Motor neuron (in vitro differentiated cells): ENCODE measurements around the gene UBALD2. TPM values are rescaled to one million over a fixed set of nuclear protein-coding genes. Genes with fewer than 3 reads are reported as not detected.
"Not testable (repeated sequence)": the region's sequence is repeated elsewhere in the genome, so short reads cannot be mapped to it uniquely, and the experiment has no call there.

Experiments used
- ATAC-seq, 8 experiments: fragments of 200-7000 bp; cut with Tn5 transposase; replicated peaks in 6 of 8; 2 replicates each; pipeline ENCODE4 v1.8.0; 2021; ENCODE audit warnings: mild to moderate bottlenecking in 8 of 8, moderate library complexity in 8 of 8
- H3K27ac ChIP-seq, 2 donors: fragments of 250-450 bp; sonication (Bioruptor Pico); 2 replicates each; pipeline ENCODE4 v1.9.0; 2021; ENCODE audit warnings: antibody characterized with exemption in 2 of 2, mild to moderate bottlenecking in 2 of 2, moderate library complexity in 1 of 2
- H3K4me1 ChIP-seq, 2 donors: fragments of 250-450 bp; sonication (Bioruptor Pico); replicated peaks in 1 of 2; 2 replicates each; pipeline ENCODE4 v1.6.1; 2021; ENCODE audit warnings: antibody characterized with exemption in 2 of 2, mild to moderate bottlenecking in 2 of 2, moderate library complexity in 1 of 2
- H3K4me3 ChIP-seq, 5 donors: fragments of 250-450 bp; sonication (Bioruptor Pico); 2 replicates each; pipeline ENCODE4 v1.9.0; 2021; ENCODE audit warnings: antibody characterized with exemption in 5 of 5, mild to moderate bottlenecking in 5 of 5, moderate library complexity in 4 of 5
- WGBS, 10 experiments: fragments of 450-650 bp; shearing (Covaris generic); methylation state at CpG; one replicate each; pipeline ENCODE4 v1.0.0; 2022; 5-methylcytosine and 5-hydroxymethylcytosine counted together
- in situ Hi-C, 9 experiments: fragments of 400-800 bp; cut with MboI; loops; one replicate each; pipeline ENCODE4 v1.15.0; 2021; ENCODE audit warnings: low sequenced_read_pairs in 9 of 9, low pct_unique_long_range_greater_than_20kb in 2 of 9; ENCODE audit not compliant: unreplicated experiment in 9 of 9
- total RNA-seq, 8 experiments: library from RNA; unstranded; fragments of 300-600 nt; gene quantifications; 2 replicates each; pipeline versions ENCODE4 v1.2.3 to v1.2.4, GENCODE V29; 2022

Gene UBALD2
- total RNA-seq, 8 experiments from 2014 or later: 11.7 to 34.6 (median 21.3) TPM

DNA sequence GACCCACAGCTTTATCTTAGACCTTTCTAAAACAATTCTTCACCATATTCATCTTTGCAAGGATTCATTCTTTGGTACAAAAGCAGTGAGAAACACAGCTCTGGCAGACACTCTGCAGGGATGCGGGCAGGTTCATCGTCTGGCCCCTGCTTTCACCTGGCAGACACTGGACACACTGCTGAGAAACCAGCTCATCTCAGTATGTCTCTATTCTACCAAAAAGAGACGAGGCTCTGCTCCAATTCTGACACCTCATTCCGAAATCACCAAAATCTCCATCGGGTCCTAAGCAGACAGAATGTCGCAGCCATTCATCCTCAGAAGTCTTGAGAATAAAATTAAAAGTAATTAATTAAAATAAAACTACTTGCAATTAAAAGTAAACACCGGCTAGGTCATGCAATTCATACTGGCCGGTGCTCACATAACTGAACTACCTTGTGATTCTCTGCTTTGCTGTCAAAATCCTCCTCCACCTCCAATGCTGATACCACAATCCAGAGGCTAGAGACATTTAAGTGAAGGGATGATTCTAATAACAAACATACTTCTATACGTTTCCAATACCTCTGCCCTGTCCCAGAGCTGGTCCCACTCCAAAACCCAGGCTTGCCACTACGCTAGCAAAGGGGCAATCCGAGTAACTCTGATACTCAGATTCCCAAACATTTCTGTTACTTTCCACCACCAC, 26.2 kb upstream of the UBALD2 start:
- Histone ChIP-seq H3K4me3 (peak overlapping the region; percentile 45 to 71 (median 48)), H3K27ac (no peak overlapping the region), H3K4me1 (peaks cover 8 to 9% of the 10 kb centered on the region in 2 donors)
- WGBS, 10 experiments: 22 to 100% (median 64%) methylated on average over 1 to 9 of the region's 11 CpGs; no CpG with 5 or more reads in 1 of the 10 experiments
- in situ Hi-C loops: no loop called here
- ATAC-seq: no peak

DNA sequence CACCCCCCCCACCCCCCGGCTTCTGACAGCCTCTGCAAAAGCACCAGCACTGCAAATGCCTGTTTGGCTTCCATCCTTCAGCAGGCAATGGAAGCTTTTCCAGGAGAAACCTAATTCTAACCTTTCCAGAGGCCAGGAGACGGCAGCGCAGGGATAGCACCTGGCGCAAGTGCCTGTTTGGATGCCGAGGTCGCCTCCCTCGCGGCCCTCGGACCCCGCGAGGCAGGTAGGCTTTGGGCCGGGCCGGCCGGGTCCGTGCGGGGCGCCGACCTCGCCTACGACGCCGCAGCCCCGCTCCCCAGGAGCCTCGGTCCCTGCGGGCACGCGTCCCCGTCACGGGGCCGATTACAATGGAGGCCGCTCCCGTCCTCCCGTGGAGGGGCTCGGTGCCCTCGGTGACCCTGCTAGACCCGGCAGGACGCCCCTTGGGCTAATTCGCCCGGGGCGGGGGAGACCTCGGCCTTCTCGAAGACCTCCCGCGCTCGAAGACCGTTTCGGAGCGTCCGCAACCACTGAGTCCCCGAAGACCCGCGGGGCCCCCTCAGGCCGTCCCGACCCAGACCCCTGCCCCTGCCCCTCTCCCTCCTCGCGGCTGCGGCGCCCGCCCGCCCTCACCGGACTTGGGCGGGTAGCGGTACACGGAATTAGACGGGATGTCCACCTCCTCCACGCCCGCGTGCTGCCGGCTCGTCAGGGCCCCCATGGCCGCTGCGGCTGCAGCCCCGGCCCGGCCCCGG, 25.4 kb upstream of the UBALD2 start:
- no CpG with 5 or more reads among the region's 75 CpGs for WGBS, 10 experiments
- Histone ChIP-seq H3K4me3 (peak overlapping the region; percentile 45 to 71 (median 48)), H3K27ac (peak overlapping the region; percentile 18 to 60), H3K4me1 (peaks cover 8 to 9% of the 10 kb centered on the region in 2 donors)
- in situ Hi-C loops: no loop called here
- ATAC-seq: peak in 7 of 8 experiments; percentile 0 to 45 (median 34)

DNA sequence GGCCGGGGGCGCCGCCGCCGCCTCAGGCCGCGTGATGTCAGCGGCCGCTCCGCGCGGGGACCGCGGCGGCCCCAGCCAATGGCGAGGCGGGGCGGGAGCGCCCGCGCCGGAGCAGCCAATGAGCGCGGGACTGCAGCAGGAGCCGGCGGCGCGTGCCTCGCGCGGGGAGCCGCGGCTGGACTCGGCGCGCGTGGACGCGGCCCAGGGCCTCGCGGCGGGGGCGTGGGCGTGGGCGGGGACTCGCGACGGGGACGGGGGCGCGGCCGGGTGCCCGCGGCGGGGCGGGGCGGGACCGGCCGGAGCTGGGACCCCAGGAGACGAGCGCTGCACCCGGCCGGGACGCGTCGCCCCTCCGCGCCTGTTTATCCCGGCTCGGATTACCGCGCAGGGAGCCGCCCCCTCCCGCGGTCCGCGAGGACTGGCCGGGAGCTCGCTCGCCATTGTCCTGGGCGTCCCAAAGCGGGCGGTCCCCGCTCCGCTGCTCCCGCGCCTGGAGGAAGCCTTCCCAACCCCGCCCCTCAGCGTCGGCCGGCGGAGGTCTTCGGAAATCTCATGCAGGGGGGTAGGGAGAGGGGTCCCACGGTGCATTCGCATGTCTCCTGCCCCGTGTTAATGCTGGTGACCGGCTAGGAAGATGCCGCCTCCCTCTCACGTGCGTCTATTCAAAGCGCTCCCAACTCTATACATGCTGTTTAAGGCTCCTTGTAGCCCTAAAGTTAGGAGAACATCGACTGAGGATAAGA, 24.5 kb upstream of the UBALD2 start, which contains the start of gene RNF157:
Gene RNF157 (minus strand): TSS at position 33 of the 743 bp plus-strand sequence. CDS start 253 bp downstream, outside the sequence.
- Histone ChIP-seq H3K4me1 (peaks cover 8 to 9% of the 10 kb centered on the region in 2 donors), H3K27ac (peak within 1 kb of the TSS; percentile 18 to 60), H3K4me3 (peak within 1 kb of the TSS; percentile 45 to 71 (median 48))
- 0% methylated on average over 1 to 15 of the region's 102 CpGs; no CpG with 5 or more reads in 5 of the 10 experiments for WGBS, 10 experiments
- in situ Hi-C loops: no loop called here
- ATAC-seq: peak; percentile 85 to 95 (median 92)

DNA sequence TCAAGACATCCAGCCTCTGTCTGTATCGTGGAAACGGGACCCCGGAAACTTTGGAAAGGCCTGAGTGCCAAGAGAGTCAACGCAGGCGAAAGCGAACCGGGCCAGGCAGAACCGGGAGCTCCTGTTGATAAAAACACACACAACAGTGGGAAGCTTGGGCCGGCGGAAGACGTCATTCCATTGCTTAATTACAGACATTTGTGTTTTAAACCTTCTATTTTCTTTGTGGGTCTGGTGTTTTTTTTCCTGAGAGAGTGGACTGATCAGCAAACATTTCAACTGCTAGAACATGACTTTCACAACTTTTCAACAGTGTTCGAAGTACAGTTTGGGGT, 24.0 kb upstream of the UBALD2 start:
- Histone ChIP-seq H3K4me3 (peak overlapping the region; percentile 45 to 71 (median 48)), H3K4me1 (peaks cover 8 to 9% of the 10 kb centered on the region in 2 donors), H3K27ac (no peak overlapping the region)
- 2 to 33% (median 13%) methylated on average over 1 to 12 of the region's 12 CpGs; no CpG with 5 or more reads in 3 of the 10 experiments for WGBS, 10 experiments
- in situ Hi-C loops: no loop called here
- peak in 2 of 8 experiments; percentile 4 to 6 for ATAC-seq

DNA sequence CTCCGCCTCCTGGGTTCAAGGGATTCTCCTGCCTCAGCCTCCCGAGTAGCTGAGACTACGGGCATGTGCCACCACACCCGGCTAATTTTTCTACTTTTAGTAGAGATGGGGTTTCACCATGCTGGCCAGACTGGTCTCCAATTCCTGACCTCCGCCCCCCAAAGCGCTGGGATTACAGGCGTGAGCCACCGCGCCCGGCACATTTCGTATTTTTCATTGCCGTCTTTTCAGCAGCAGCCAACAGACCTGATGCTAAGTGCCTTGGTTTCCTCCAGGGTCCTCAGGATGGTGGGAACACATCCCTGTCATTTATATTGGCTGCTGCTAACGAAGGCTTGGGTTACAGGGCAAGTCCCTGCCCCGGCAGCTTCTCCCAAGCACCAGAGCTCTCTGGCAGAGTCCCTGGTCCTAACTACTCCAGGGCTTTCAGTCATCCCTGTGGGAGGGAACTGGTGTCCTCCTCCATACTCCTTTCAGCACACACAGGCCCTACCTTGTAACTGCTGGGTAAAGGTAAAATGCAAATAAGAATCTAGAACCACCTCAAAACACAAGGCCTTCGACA, 23.4 kb upstream of the UBALD2 start:
- H3K4me3 ChIP-seq: peak overlapping the region in 4 of 5 donors; percentile 48 to 71 (median 52)
- ATAC-seq: no peak
- WGBS, 10 experiments: 58 to 100% (median 92%) methylated on average over 1 to 6 of the region's 15 CpGs; no CpG with 5 or more reads in 5 of the 10 experiments
- no peak overlapping the region for H3K27ac ChIP-seq
- in situ Hi-C loops: no loop called here
- H3K4me1 ChIP-seq: peaks cover 11 to 14% of the 10 kb centered on the region in 2 donors

DNA sequence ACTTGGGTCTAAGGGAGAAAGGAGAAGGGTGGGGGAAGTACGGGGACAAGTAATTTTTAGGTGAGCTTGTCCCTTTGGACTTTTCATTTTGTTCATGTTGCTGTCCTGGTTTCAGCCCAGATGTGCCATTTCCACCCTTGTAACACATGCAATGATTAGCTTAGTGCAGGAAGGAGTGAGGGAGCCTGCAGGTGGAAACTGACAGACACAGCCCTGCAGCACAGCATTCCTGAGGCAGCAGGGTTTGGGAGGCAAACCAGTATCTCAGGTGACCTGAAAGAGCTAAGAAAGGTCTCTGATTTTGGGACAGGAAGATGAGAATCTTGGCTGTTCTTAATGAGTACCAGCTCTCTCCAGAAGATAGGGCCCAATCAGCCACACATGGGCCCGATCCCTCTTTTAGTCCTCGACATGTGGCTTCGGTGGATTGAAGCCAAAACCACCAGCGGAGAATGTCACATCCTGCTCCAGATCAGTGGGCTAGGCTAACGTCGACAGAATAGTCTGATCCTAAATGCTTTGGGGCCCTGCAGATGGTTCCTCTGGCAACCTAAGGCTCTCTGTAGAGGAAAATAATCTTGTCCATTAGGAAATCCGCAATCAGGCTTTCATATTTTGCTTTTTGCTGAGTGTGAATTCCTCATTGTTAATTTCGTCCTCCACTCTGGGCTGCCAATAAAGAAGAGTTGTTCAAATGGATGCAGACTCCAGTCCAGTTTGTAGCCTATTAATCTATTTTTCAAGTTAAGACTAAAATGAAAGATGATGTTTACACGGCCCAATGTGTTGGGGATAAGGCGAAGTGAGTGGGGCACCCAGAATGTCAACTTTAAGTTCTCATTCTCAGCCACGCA, 21.1 kb upstream of the UBALD2 start:
- H3K4me3 ChIP-seq: no peak overlapping the region
- no peak for ATAC-seq
- no peak overlapping the region for H3K27ac ChIP-seq
- 18 to 100% (median 70%) methylated on average over 1 to 11 of the region's 12 CpGs; no CpG with 5 or more reads in 1 of the 10 experiments for WGBS, 10 experiments
- in situ Hi-C loops: no loop called here
- peaks cover 7 to 11% of the 10 kb centered on the region in 2 donors for H3K4me1 ChIP-seq

DNA sequence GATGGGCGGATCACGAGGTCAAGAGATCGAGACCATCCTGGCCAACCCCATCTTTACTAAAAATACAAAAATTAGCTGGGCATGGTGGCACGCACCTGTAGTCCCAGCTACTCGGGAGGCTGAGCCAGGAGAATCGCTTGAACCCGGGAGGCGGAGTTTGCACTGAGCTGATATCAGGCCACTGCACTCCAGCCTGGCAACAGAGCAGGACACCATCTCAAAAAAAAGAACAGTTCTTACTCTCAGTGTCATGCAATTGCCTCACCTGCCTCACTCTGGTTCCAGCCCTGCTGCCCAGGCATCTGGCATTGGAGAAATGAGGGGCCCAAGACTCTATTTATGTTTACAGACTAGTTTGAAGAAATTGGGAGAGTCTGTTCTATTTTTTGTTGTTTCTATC, 20.4 kb upstream of the UBALD2 start:
- H3K4me3 ChIP-seq, H3K27ac ChIP-seq, ATAC-seq, in situ Hi-C loops, H3K4me1 ChIP-seq: not testable (repeated sequence)
- WGBS, 10 experiments: 61 to 100% (median 88%) methylated on average over 2 to 6 of the region's 8 CpGs; no CpG with 5 or more reads in 1 of the 10 experiments

DNA sequence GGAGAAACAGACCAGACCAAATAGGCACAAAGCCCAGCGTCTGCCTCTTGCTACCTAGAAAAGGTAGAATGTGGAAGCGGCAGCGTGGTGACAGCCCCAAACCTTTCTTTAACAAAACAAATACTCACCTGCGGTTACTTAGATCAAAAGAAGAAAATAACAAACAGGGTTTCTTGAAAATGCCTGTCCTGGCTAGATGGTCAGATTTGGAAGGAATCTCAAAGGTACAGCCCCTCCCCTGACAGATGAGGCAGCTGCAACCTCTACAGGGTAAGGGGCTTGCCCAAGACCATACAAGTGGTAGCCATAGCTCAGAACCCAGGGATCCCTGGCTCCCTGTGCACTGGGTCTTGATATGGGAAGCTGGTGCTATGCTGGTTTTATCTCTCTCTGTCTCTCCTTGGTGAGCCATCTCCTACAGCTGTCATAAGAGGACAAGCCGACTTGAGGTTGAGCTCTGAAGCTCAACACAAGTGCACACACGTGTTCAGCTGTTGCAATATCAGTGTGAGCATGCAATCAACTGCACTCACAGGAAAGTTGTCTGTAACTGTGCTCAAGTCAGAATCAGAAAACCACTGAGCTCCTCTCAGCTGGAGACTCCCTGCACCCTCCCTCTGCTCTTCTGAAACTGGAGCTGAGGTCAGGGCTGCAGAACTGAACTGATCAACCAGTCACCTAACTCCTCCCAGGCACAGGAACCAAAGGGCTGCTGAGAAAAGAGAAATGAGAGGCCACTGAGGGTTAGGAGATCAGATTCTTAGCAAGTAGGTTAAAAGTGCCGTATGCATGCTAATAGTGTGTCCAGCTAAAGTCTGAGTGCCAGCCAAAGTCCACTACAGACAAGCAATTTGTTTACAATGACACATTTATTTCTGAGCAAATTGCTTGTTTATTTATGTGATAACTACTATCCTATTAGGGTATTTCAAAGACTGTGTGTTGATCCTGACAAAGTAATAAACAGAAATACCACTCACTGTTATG, 18.8 kb upstream of the UBALD2 start:
- Histone ChIP-seq H3K27ac (no peak overlapping the region), H3K4me1 (peaks cover 4 to 8% of the 10 kb centered on the region in 2 donors), H3K4me3 (no peak overlapping the region)
- in situ Hi-C loops: no loop called here
- peak in 7 of 8 experiments; percentile 24 to 83 (median 56) for ATAC-seq
- 10 to 92% (median 75%) methylated on average over 1 to 6 of the region's 7 CpGs; no CpG with 5 or more reads in 1 of the 10 experiments for WGBS, 10 experiments

DNA sequence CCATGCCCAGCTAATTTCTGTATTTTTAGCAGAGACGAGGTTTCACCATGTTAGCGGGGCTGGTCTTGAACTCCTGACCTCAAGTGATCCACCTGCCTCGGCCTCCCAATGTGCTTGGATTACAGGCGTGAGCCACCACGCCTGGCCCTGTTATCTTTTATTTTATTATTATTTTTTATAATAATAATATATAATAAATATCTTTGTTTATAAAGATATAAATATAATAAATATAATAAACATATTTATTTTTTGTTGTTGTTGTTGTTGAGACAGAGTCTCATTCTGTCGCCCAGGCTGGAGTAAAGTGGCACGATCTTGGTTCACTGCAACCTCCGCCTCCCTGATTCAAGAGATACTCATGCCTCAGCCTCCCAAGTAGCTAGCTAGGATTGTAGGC, 17.8 kb upstream of the UBALD2 start:
- peaks cover 4 to 5% of the 10 kb centered on the region in 2 donors for H3K4me1 ChIP-seq
- WGBS, 10 experiments: 78 to 100% (median 95%) methylated on average over 1 to 8 of the region's 8 CpGs; no CpG with 5 or more reads in 6 of the 10 experiments
- no peak overlapping the region for H3K27ac ChIP-seq
- no peak overlapping the region for H3K4me3 ChIP-seq
- no peak for ATAC-seq
- in situ Hi-C loops: no loop called here

DNA sequence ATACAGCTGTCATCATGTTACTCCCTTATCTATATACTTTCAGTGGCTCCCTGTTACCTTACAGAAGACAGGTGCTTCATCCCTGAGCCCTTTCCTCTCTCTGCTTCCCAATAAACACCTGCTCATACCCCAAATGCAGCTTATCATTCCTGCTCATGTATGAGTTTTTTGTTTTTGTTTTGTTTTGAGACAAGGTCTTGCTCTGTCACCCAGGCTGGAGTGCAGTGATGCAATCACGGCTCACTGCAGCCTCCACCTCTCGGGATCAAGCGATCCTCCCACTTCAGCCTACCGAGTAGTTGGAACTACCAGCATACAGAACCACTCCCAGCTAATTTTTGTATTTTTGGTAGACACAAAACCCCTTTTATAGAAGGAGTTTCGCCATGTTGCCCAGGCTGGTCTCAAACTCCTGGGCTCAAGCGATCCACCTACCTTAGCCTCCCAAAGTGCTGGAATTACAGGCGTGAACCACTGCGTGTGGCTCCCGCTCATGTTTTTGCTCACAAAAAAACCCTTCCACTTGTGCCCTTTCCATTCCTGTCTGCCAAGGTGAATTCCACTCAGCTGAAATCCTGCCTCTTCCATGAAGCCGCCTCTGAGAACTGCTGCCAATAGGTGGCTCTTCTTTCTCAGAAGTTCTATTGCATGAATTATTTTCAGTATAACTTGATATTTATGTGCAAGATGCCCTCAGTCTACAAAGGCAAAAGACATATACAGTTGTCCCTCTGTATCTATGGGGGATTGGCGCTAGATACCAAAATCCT, 16.9 kb upstream of the UBALD2 start:
- peaks cover 4 to 8% of the 10 kb centered on the region in 2 donors for H3K4me1 ChIP-seq
- H3K4me3 ChIP-seq: no peak overlapping the region
- peak in 1 of 8 experiments; percentile 34 for ATAC-seq
- in situ Hi-C loops: no loop called here
- 65 to 100% (median 79%) methylated on average over 1 to 9 of the region's 11 CpGs; no CpG with 5 or more reads in 1 of the 10 experiments for WGBS, 10 experiments
- no peak overlapping the region for H3K27ac ChIP-seq
